HepG2 (cell line): ENCODE data around the gene IGF2BP1. TPM values are rescaled to one million over a fixed set of nuclear protein-coding genes. Genes with fewer than 3 reads are reported as not detected.

Experiments used
- CCAR2 ChIP-seq: fragments of 200-400 bp; formaldehyde crosslinking; optimal IDR thresholded peaks from 2 replicates; pipeline ENCODE3; 2018; ENCODE audit warnings: low read depth, mild to moderate bottlenecking, low read length, moderate library complexity
- KDM1A ChIP-seq: IDR thresholded peaks from 2 replicates; pipeline ENCODE4 v1.6.1; 2016; ENCODE audit warnings: missing compliant biosample characterization
- NCOA2 ChIP-seq: sonication (generic); formaldehyde crosslinking; IDR thresholded peaks from 2 replicates; pipeline ENCODE4 v1.8.0; 2022; ENCODE audit warnings: inconsistent platforms
- PTBP1 ChIP-seq: fragments of 200-400 bp; formaldehyde crosslinking; IDR thresholded peaks from 2 replicates; pipeline ENCODE4 v1.6.1; 2018; ENCODE audit warnings: low read length, low read depth; ENCODE audit not compliant: poor library complexity, severe bottlenecking
- RAD21 ChIP-seq: fragments of 450-650 bp; formaldehyde crosslinking; IDR thresholded peaks from 2 replicates; pipeline ENCODE4 v1.5.0; 2020; ENCODE audit warnings: mild to moderate bottlenecking
- RELA ChIP-seq: sonication (generic); formaldehyde crosslinking; IDR thresholded peaks from 2 replicates; pipeline ENCODE4 v1.4.0; 2020; ENCODE audit warnings: missing genetic modification reagents
- SAP130 ChIP-seq: IDR thresholded peaks from 2 replicates; pipeline ENCODE4 v1.6.1; 2016; ENCODE audit warnings: low read depth
- SIN3B ChIP-seq: fragments of 150-350 bp; IDR thresholded peaks from 2 replicates; pipeline ENCODE4 v1.6.1; 2014; ENCODE audit warnings: low read length
- SRF ChIP-seq: IDR thresholded peaks from 2 replicates; pipeline ENCODE4 v1.6.1; 2011; ENCODE audit warnings: mild to moderate bottlenecking, low read depth, low read length, moderate library complexity
- TCF12 ChIP-seq, 2 experiments: fragments of 450-650 bp in 1 of 2; sonication (generic) in 1 of 2; formaldehyde crosslinking in 1 of 2; IDR thresholded peaks; 2 replicates each; pipeline versions ENCODE4 v1.6.1 to v1.8.0; 2017 to 2022; ENCODE audit warnings: antibody characterized with exemption in 1 of 2, mild to moderate bottlenecking in 1 of 2, missing genetic modification reagents in 1 of 2, moderate library complexity in 1 of 2
- ZNF383 ChIP-seq: sonication (generic); formaldehyde crosslinking; IDR thresholded peaks from 2 replicates; pipeline ENCODE4 v1.4.0; 2020; ENCODE audit warnings: missing genetic modification reagents, mild to moderate bottlenecking, borderline replicate concordance
- ZNF766 ChIP-seq: sonication (generic); formaldehyde crosslinking; IDR thresholded peaks from 2 replicates; pipeline ENCODE4 v1.5.0; 2020; ENCODE audit warnings: missing genetic modification reagents, borderline replicate concordance
- polyA plus RNA-seq, 8 experiments: library from polyadenylated mRNA; depleted of rRNA in 3 of 8; stranded (reverse) in 7 of 8; unstranded in 1 of 8; fragments of >200 nt; fragmentation: Illumina TruSeq in 4 of 8; extraction: Trizol in 4 of 8; gene quantifications; 2 replicates each; pipeline versions ENCODE4 v1.2.1 to v1.2.3, GENCODE V29; 2011 to 2016; ENCODE audit warnings: low read depth in 4 of 8, missing spikeins in 1 of 8, mixed read lengths in 1 of 8; ENCODE audit not compliant: insufficient read depth in 1 of 8
- total RNA-seq, 5 experiments: library from RNA; depleted of rRNA; stranded (reverse); fragments of >200 nt; fragmentation: Illumina TruSeq; extraction: Trizol; gene quantifications; 2 replicates each; pipeline ENCODE4 v1.2.3, GENCODE V29; 2016; ENCODE audit warnings: low read depth in 1 of 5
- TF ChIP-seq, protein P1 (sequence below): sonication (generic); formaldehyde crosslinking; IDR thresholded peaks from 2 replicates; pipeline ENCODE4 v1.5.1; 2020; ENCODE audit warnings: mild to moderate bottlenecking, missing genetic modification reagents, moderate library complexity
- TF ChIP-seq, protein P2 (sequence below): sonication (generic); formaldehyde crosslinking; IDR thresholded peaks from 2 replicates; pipeline ENCODE4 v1.4.0; 2020; ENCODE audit warnings: missing genetic modification reagents
- TF ChIP-seq, protein P3 (sequence below): sonication (generic); formaldehyde crosslinking; conservative IDR thresholded peaks from 2 replicates; pipeline ENCODE4 v1.8.0; 2022; ENCODE audit warnings: missing genetic modification reagents
- TF ChIP-seq, protein P4 (sequence below): sonication (generic); formaldehyde crosslinking; IDR thresholded peaks from 2 replicates; pipeline ENCODE4 v1.4.0; 2020; ENCODE audit warnings: missing genetic modification reagents
- TF ChIP-seq, protein P5 (sequence below): sonication (generic); formaldehyde crosslinking; IDR thresholded peaks from 2 replicates; pipeline ENCODE4 v1.8.0; 2022; ENCODE audit warnings: mild to moderate bottlenecking, missing genetic modification reagents; ENCODE audit not compliant: insufficient replicate concordance

Gene IGF2BP1
- total and polyA plus RNA-seq, 2 of the 13 experiments (the other 11 are each of a cell fraction or from before 2014, with no cell fraction given), result 29.7 to 75.1 TPM

DNA sequence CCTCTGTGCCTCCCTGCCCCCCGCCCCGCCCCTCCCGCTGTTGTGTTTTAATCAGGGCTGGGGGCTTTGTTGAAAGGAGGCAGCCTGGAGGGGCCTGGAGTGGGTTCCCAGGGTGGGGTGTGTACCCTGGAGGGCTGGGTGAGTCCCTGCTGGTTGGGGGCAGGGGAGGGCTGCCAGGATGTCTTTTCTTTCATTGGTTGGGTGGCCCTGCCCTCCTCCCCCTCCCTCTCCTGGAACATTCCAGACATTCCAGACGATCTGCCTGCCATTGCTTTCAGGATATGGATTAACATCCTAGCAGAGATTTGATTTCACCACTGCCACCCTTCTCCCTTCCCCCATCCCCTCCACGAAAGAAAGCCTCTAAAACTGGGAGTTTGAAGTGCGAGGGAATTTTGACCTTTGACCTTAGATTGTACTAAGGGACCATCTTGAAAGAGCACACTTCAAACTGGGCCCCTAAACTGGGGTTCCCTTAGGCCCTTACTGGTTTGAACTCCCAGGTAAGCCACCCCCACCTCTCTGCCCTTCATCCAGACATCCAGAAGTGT is 25.3 kb downstream of the IGF2BP1 start (continued):
- TF ChIP-seq, protein P1, sequence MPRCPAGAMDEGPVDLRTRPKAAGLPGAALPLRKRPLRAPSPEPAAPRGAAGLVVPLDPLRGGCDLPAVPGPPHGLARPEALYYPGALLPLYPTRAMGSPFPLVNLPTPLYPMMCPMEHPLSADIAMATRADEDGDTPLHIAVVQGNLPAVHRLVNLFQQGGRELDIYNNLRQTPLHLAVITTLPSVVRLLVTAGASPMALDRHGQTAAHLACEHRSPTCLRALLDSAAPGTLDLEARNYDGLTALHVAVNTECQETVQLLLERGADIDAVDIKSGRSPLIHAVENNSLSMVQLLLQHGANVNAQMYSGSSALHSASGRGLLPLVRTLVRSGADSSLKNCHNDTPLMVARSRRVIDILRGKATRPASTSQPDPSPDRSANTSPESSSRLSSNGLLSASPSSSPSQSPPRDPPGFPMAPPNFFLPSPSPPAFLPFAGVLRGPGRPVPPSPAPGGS (CRISPR knock-in tag), result no peak
- TF ChIP-seq, protein P2, sequence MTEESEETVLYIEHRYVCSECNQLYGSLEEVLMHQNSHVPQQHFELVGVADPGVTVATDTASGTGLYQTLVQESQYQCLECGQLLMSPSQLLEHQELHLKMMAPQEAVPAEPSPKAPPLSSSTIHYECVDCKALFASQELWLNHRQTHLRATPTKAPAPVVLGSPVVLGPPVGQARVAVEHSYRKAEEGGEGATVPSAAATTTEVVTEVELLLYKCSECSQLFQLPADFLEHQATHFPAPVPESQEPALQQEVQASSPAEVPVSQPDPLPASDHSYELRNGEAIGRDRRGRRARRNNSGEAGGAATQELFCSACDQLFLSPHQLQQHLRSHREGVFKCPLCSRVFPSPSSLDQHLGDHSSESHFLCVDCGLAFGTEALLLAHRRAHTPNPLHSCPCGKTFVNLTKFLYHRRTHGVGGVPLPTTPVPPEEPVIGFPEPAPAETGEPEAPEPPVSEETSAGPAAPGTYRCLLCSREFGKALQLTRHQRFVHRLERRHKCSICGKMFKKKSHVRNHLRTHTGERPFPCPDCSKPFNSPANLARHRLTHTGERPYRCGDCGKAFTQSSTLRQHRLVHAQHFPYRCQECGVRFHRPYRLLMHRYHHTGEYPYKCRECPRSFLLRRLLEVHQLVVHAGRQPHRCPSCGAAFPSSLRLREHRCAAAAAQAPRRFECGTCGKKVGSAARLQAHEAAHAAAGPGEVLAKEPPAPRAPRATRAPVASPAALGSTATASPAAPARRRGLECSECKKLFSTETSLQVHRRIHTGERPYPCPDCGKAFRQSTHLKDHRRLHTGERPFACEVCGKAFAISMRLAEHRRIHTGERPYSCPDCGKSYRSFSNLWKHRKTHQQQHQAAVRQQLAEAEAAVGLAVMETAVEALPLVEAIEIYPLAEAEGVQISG, result no peak
- no peak for TF ChIP-seq SIN3B
- TF ChIP-seq, protein P3, sequence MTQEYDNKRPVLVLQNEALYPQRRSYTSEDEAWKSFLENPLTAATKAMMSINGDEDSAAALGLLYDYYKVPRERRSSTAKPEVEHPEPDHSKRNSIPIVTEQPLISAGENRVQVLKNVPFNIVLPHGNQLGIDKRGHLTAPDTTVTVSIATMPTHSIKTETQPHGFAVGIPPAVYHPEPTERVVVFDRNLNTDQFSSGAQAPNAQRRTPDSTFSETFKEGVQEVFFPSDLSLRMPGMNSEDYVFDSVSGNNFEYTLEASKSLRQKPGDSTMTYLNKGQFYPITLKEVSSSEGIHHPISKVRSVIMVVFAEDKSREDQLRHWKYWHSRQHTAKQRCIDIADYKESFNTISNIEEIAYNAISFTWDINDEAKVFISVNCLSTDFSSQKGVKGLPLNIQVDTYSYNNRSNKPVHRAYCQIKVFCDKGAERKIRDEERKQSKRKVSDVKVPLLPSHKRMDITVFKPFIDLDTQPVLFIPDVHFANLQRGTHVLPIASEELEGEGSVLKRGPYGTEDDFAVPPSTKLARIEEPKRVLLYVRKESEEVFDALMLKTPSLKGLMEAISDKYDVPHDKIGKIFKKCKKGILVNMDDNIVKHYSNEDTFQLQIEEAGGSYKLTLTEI, result no peak
- TF ChIP-seq PTBP1, result no peak
- peak; percentile 40; the same call in 1 of the 2 replicates for TF ChIP-seq NCOA2 (CRISPR knock-in tag)
- TF ChIP-seq RELA, result no peak
- TF ChIP-seq, protein P4, sequence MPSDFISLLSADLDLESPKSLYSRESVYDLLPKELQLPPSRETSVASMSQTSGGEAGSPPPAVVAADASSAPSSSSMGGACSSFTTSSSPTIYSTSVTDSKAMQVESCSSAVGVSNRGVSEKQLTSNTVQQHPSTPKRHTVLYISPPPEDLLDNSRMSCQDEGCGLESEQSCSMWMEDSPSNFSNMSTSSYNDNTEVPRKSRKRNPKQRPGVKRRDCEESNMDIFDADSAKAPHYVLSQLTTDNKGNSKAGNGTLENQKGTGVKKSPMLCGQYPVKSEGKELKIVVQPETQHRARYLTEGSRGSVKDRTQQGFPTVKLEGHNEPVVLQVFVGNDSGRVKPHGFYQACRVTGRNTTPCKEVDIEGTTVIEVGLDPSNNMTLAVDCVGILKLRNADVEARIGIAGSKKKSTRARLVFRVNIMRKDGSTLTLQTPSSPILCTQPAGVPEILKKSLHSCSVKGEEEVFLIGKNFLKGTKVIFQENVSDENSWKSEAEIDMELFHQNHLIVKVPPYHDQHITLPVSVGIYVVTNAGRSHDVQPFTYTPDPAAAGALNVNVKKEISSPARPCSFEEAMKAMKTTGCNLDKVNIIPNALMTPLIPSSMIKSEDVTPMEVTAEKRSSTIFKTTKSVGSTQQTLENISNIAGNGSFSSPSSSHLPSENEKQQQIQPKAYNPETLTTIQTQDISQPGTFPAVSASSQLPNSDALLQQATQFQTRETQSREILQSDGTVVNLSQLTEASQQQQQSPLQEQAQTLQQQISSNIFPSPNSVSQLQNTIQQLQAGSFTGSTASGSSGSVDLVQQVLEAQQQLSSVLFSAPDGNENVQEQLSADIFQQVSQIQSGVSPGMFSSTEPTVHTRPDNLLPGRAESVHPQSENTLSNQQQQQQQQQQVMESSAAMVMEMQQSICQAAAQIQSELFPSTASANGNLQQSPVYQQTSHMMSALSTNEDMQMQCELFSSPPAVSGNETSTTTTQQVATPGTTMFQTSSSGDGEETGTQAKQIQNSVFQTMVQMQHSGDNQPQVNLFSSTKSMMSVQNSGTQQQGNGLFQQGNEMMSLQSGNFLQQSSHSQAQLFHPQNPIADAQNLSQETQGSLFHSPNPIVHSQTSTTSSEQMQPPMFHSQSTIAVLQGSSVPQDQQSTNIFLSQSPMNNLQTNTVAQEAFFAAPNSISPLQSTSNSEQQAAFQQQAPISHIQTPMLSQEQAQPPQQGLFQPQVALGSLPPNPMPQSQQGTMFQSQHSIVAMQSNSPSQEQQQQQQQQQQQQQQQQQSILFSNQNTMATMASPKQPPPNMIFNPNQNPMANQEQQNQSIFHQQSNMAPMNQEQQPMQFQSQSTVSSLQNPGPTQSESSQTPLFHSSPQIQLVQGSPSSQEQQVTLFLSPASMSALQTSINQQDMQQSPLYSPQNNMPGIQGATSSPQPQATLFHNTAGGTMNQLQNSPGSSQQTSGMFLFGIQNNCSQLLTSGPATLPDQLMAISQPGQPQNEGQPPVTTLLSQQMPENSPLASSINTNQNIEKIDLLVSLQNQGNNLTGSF (CRISPR knock-in tag), result no peak
- TF ChIP-seq RAD21 (CRISPR knock-in tag), result no peak
- TF ChIP-seq KDM1A, result no peak
- TF ChIP-seq SRF, result no peak
- TF ChIP-seq TCF12 (IDR thresholded peaks at IDR 0.05), result no peak
- no peak for TF ChIP-seq TCF12 (CRISPR knock-in tag; IDR thresholded peaks at IDR 0.05)
- TF ChIP-seq, protein P5, sequence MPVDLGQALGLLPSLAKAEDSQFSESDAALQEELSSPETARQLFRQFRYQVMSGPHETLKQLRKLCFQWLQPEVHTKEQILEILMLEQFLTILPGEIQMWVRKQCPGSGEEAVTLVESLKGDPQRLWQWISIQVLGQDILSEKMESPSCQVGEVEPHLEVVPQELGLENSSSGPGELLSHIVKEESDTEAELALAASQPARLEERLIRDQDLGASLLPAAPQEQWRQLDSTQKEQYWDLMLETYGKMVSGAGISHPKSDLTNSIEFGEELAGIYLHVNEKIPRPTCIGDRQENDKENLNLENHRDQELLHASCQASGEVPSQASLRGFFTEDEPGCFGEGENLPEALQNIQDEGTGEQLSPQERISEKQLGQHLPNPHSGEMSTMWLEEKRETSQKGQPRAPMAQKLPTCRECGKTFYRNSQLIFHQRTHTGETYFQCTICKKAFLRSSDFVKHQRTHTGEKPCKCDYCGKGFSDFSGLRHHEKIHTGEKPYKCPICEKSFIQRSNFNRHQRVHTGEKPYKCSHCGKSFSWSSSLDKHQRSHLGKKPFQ (CRISPR knock-in tag), result no peak
- peak; percentile 29; the same call in 1 of the 2 replicates for TF ChIP-seq SAP130 (CRISPR knock-in tag)
- no peak for TF ChIP-seq CCAR2
- no peak for TF ChIP-seq ZNF766 (CRISPR knock-in tag)
- TF ChIP-seq ZNF383 (CRISPR knock-in tag), result no peak
